PC-9 (cell line): ENCODE results near the gene RASGEF1C.

Experiments
- CTCF ChIP-seq: fragments of 200-600 bp; sonication (generic); conservative IDR thresholded peaks from 2 replicates; pipeline ENCODE4 v1.6.1; 2017; ENCODE audit warnings: mixed run types, antibody characterized with exemption, mild to moderate bottlenecking, moderate library complexity
- EZH2 ChIP-seq: fragments of 200-600 bp; sonication (generic); IDR thresholded peaks from 2 replicates; pipeline ENCODE4 v1.8.0; 2017; ENCODE audit warnings: antibody characterized with exemption, low read depth

GRCh38 chr5:180109920-180110319 lies 99.1 kb downstream of the RASGEF1C start:
- TF ChIP-seq CTCF = no peak
- TF ChIP-seq EZH2 = no peak
